ENCODE results near the gene HSCB.

GRCh38 chr22:28750471-28750881, 8.6 kb downstream of the HSCB start:
- TF ChIP-seq CTCF (IDR thresholded peaks at IDR 0.05) (no peak), POLR2A (IDR thresholded peaks at IDR 0.05) (no peak)
